ENCODE measurements around the gene CAMKK1. TPM values are rescaled to one million over a fixed set of nuclear protein-coding genes. Genes with fewer than 3 reads are reported as not detected.

The CAMKK1 gene
- total RNA-seq, 4 donors from 2014 or later: 2.9 to 8.8 (median 4.4) TPM

DNA sequence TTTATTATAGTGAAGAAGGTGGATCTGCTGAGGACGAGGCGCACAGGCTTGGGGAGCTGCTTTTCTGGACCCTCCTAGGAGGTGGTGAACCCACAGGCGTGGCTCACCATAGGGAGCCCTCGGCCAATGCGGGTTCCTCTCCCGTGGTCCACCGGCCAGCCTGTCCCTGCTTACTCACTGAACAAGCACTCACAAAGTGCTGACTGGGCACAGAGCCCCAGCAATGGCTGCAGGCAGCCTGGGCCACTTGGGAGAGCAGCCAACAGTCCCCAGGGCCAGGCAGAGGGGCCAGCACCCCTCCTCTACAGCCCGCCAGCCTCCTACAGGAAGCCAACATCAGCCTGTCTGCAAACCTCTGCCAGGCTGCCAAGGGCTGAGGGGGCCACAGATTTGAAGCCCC lies 27.7 kb downstream of the CAMKK1 start:
- intact Hi-C loops (cut with DNase I): no loop called here
- Histone ChIP-seq H3K4me1 (peaks cover 0 to 7% (median 3%) of the 10 kb centered on the region in 4 donors), H3K9me3 (no peaks in the 10 kb centered on the region), H3K27me3 (no peaks in the 10 kb centered on the region), H3K36me3 (peaks cover 8 to 41% (median 25%) of the 10 kb centered on the region in 4 donors), H3K4me3 (no peak overlapping the region), H3K27ac (replicated peaks in 1 of 4) (no peak overlapping the region)
- TF ChIP-seq EP300 (IDR thresholded peaks at IDR 0.05): no peak
- no peak for DNase-seq (ENCODE audit: extremely low spot score)
- WGBS: 60% methylated on average over 1 of the region's 8 CpGs

DNA sequence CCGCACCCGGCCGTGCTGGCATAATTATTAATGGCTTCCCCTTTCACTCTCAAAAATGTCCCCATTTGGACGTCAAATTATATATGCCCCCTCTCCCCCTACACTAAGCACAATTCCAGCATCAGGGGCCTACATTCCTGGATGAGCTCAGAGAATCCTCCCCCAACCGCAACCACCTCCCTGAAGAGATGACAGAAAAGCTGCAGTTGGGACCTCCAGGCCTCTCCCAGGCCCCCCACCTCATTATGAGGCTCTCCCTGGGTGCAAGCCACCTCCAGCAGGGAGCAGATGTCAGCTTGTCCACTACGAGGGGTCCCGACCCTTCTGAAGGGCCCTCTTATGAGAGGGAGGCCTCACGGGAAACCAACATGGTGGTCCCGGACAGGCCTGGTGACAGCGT lies 28.3 kb downstream of the CAMKK1 start:
- TF ChIP-seq POLR2AphosphoS5 (IDR thresholded peaks at IDR 0.05) (no peak), POLR2A (IDR thresholded peaks at IDR 0.05; ENCODE audit: low read depth) (no peak), EP300 (IDR thresholded peaks at IDR 0.05) (no peak)
- TF ChIP-seq, protein P1, sequence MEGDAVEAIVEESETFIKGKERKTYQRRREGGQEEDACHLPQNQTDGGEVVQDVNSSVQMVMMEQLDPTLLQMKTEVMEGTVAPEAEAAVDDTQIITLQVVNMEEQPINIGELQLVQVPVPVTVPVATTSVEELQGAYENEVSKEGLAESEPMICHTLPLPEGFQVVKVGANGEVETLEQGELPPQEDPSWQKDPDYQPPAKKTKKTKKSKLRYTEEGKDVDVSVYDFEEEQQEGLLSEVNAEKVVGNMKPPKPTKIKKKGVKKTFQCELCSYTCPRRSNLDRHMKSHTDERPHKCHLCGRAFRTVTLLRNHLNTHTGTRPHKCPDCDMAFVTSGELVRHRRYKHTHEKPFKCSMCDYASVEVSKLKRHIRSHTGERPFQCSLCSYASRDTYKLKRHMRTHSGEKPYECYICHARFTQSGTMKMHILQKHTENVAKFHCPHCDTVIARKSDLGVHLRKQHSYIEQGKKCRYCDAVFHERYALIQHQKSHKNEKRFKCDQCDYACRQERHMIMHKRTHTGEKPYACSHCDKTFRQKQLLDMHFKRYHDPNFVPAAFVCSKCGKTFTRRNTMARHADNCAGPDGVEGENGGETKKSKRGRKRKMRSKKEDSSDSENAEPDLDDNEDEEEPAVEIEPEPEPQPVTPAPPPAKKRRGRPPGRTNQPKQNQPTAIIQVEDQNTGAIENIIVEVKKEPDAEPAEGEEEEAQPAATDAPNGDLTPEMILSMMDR (IDR thresholded peaks at IDR 0.05): no peak
- peaks cover 0 to 7% (median 3%) of the 10 kb centered on the region in 4 donors for H3K4me1 ChIP-seq
- DNase-seq (ENCODE audit: extremely low spot score): no peak
- intact Hi-C loops (cut with DNase I): loop anchor here (5.0 kb wide), 2 partner anchors 43 to 138 kb away; no protein-coding TSS in a partner anchor
- H3K27me3 ChIP-seq: no peaks in the 10 kb centered on the region
- peaks cover 8 to 45% (median 23%) of the 10 kb centered on the region in 4 donors for H3K36me3 ChIP-seq
- H3K9me3 ChIP-seq: no peaks in the 10 kb centered on the region
- no peak overlapping the region for H3K4me3 ChIP-seq
- no peak overlapping the region for H3K27ac ChIP-seq (replicated peaks in 1 of 4)
- 89% methylated on average over 9 of the region's 10 CpGs for WGBS

DNA sequence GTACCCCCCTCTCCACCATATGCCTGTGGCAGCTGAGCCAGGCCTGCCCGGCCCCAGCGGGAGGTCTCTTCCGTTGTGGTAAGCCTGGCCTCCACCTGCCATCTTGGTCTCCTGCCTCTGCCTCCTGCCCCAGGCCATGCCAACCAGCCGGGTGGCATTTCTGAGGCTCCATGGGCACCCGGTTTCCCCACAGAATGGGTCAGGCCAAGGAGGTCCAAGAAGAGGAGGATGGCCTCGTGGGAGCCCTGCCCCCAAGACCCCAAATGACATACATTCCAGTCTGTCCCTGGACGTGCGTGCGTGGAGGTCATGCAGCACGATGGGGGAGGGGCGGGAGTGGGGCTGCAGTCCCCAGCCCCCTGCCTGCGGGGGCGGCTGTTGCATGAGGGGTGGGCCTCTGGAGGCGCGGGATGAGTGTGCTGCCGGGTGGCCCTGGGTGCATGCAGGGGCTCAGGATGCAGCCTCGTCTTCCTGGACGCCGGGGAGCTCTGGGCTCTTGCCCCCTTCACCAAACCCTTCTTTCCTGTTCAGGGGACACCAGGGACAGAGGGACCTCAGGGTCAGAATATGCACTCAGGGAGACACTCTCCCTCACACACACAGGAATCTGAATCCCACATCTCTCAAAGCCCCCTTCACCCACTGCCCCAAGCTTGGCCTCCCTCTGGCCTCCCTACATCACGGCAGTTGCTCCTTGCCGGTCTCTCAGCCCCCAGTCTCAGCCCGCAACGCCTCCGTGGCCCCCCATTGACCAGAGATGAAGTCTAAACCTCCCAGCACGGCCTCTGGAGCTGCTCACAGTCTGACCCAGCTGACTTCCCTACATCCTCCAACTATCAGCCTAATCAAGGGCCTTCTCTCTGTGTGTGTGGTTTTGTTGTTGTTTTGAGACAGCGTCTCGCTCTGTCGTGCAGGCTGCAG lies 30.8 kb downstream of the CAMKK1 start:
- Histone ChIP-seq H3K4me3 (no peak overlapping the region), H3K36me3 (peaks cover 8 to 36% (median 20%) of the 10 kb centered on the region in 4 donors), H3K27ac (replicated peaks in 1 of 4) (no peak overlapping the region), H3K4me1 (peaks cover 0 to 7% (median 3%) of the 10 kb centered on the region in 4 donors), H3K9me3 (no peaks in the 10 kb centered on the region), H3K27me3 (no peaks in the 10 kb centered on the region)
- WGBS: 83% methylated on average over 9 of the region's 28 CpGs
- no peak for TF ChIP-seq POLR2AphosphoS5 (IDR thresholded peaks at IDR 0.05)
- no peak for TF ChIP-seq POLR2A (IDR thresholded peaks at IDR 0.05; ENCODE audit: low read depth)
- no peak for TF ChIP-seq EP300 (IDR thresholded peaks at IDR 0.05)
- TF ChIP-seq, protein P1 (IDR thresholded peaks at IDR 0.05): no peak
- DNase-seq (ENCODE audit: extremely low spot score): no peak
- intact Hi-C loops (cut with DNase I): loop anchor here (5.0 kb wide), 2 partner anchors 45 to 140 kb away; no protein-coding TSS in a partner anchor

DNA sequence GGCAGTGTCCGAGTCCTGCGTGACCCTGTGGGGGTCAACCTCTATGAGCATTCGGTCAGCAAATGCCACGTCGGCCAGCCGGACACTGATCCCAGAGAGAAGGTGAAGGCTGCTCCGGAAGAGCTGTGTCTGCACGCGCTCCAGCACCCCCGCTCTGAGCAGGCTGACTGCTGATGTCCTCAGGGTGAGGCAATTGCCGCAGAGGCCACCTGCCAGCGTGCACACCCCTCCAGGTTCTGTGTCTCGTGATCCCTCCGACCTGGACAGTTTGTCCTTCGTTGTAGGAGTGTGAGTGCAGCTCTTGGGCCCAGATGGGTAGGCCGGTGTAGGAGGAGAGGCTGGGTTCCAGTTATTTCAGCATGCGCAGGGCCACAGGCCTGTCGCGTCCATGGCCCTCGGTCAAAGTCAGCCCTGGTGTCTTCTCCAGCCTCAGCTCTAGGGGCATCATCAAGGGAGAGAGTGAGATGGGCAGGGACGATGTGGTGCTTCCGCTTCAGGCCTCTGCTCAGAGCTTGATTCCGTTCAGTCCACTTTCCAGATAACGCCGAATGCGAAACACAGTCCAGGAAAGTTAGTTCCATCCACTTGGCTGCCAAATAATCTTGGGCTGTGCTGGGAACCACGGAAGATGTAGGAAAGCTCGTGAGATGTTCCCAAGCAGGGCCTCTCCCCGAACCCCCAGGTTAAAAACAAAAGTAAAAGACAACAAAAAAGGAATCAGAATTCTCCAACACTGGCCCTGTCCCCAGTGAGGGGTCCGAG lies 31.7 kb downstream of the CAMKK1 start:
- no peak for DNase-seq (ENCODE audit: extremely low spot score)
- no peak overlapping the region for H3K27ac ChIP-seq (replicated peaks in 1 of 4)
- TF ChIP-seq, protein P1 (IDR thresholded peaks at IDR 0.05): no peak
- TF ChIP-seq POLR2A (IDR thresholded peaks at IDR 0.05; ENCODE audit: low read depth) (no peak), EP300 (IDR thresholded peaks at IDR 0.05) (no peak), POLR2AphosphoS5 (IDR thresholded peaks at IDR 0.05) (no peak)
- peaks cover 0 to 7% (median 3%) of the 10 kb centered on the region in 4 donors for H3K4me1 ChIP-seq
- H3K4me3 ChIP-seq: no peak overlapping the region
- H3K9me3 ChIP-seq: no peaks in the 10 kb centered on the region
- H3K36me3 ChIP-seq: peaks cover 8 to 36% (median 20%) of the 10 kb centered on the region in 4 donors
- intact Hi-C loops (cut with DNase I): loop anchor here (5.0 kb wide), 2 partner anchors 46 to 141 kb away; no protein-coding TSS in a partner anchor
- H3K27me3 ChIP-seq: no peaks in the 10 kb centered on the region
- WGBS: 95% methylated on average over 19 of the region's 30 CpGs
